Adrenal gland (tissue), 12 donors: ENCODE data around the gene NENF. TPM values are rescaled to one million over a fixed set of nuclear protein-coding genes. Genes with fewer than 3 reads are reported as not detected.

Source experiments
- DNase-seq, 7 donors: peaks; one replicate each; pipeline ENCODE4 v3.0.0-alpha.2; 2019 to 2020
- H3K27ac ChIP-seq, 5 donors: fragments of 200-600 bp; sonication (generic) in 4 of 5; 1 replicate in 3 of 5; 2 replicates in 2 of 5; pipeline versions ENCODE4 v1.5.1 to v1.8.0; 2016 to 2020; ENCODE audit warnings: mild to moderate bottlenecking in 1 of 5
- H3K27me3 ChIP-seq: fragments of 200-600 bp; 2 replicates; pipeline ENCODE4 v1.8.0; 2021
- H3K36me3 ChIP-seq, 2 donors: fragments of 200-600 bp; replicated peaks in 1 of 2; 1 replicate in 1 of 2; 2 replicates in 1 of 2; pipeline versions ENCODE4 v1.5.1 to v1.8.0; 2018 to 2022
- H3K4me1 ChIP-seq, 2 donors: fragments of 200-600 bp; replicated peaks in 1 of 2; 1 replicate in 1 of 2; 2 replicates in 1 of 2; pipeline versions ENCODE4 v1.5.1 to v1.8.0; 2018 to 2021
- H3K4me3 ChIP-seq, 4 donors: fragments of 200-600 bp; sonication (generic) in 3 of 4; one replicate each; pipeline ENCODE4 v1.5.1; 2016 to 2018
- H3K9me3 ChIP-seq, 3 donors: fragments of 200-600 bp; sonication (generic) in 1 of 3; replicated peaks in 1 of 3; 1 replicate in 2 of 3; 2 replicates in 1 of 3; pipeline versions ENCODE4 v1.5.1 to v1.8.0; 2016 to 2021
- CTCF ChIP-seq, 6 experiments: fragments of 450-650 bp in 4 of 6; fragments of 200-600 bp in 2 of 6; sonication (generic) in 1 of 6; IDR thresholded peaks; 1 replicate in 5 of 6; 2 replicates in 1 of 6; pipeline versions ENCODE4 v1.5.1 to v1.8.0; 2016 to 2021; ENCODE audit warnings: antibody characterized with exemption in 6 of 6, mild to moderate bottlenecking in 2 of 6, moderate library complexity in 1 of 6
- POLR2A ChIP-seq, 2 donors: fragments of 450-650 bp; IDR thresholded peaks; one replicate each; pipeline ENCODE4 v1.6.1; 2017; ENCODE audit warnings: antibody characterized with exemption in 2 of 2, mild to moderate bottlenecking in 2 of 2, moderate library complexity in 1 of 2
- WGBS, 4 donors: extraction: QIAGEN DNeasy Blood & Tissue Kit in 2 of 4; methylation state at CpG; one replicate each; pipeline versions ENCODE4 v1.1.5 to v1.1.7; 2013 to 2017; 5-methylcytosine and 5-hydroxymethylcytosine counted together
- intact Hi-C, 2 donors: fragments of 100-400 bp; cut with DNase I; formaldehyde crosslinking; loops; one replicate each; pipeline versions ENCODE4 v1.14.1 to v1.15.0; 2022 to 2023
- polyA plus RNA-seq, 3 donors: library from polyadenylated mRNA; stranded (reverse); fragments of 200-250 nt in 2 of 3; fragments of 350-450 nt in 1 of 3; fragmentation: Illumina TruSeq in 1 of 3; extraction: RNeasy Lipid Tissue Mini Kit (QIAGEN cat#74804) in 1 of 3; gene quantifications; one replicate each; pipeline ENCODE4 v1.2.3, GENCODE V29; 2013 to 2014
- total RNA-seq, 9 donors: library from RNA; depleted of rRNA in 4 of 9; stranded (reverse); fragments of >200 nt in 4 of 9; fragments of 120-200 nt in 1 of 9; fragmentation: NEBNext Ultra II Directional in 1 of 9; extraction: Animal tissue kit (Norgen Biotek cat#: 25700) in 1 of 9; gene quantifications; one replicate each; pipeline versions ENCODE4 v1.1.0 to v1.2.4, GENCODE V29; 2013 to 2023
- donor health status: healthy with polysubstance abuse.
- donor health status: Bipolar disorder and iron deficiency.
- donor health status: DM: yes; HTN: yes; CAD: no.
- donor health status: DM: no; HTN: no; CAD: no.
- donor health status: DM: no; HTN: no; CAD: no.
- donor health status: DM: yes; HTN: yes; CAD: no.

The NENF gene
- total and polyA plus RNA-seq, 12 donors = 42.6 to 226 (median 82.2) TPM

DNA sequence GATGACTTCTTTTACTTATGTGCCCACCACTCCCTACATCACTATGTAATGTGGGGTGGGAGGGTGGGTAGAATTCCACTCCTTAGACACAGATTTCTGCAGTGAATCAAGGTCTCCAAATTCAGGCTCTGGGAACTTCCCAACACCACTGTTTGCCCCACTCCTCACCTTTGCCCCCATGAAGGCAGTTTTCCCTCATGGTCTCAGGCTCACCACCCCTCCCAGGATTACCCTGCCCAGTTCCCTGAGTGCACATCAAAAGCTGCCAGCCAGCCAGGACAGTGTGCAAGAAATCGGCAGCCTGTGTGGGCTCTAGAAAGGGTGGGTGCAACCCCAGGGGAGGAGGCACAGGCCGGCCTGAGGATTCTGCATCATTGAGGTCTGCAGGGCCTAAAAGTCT is 14.8 kb downstream of the NENF start:
- Histone ChIP-seq H3K9me3 (no peaks in the 10 kb centered on the region), H3K4me1 (no peaks in the 10 kb centered on the region), H3K4me3 (no peak overlapping the region), H3K27me3 (no peaks in the 10 kb centered on the region), H3K36me3 (peaks cover 0 to 7% of the 10 kb centered on the region in 2 donors), H3K27ac (no peak overlapping the region)
- WGBS, 4 donors = 69 to 90% (median 79%) methylated on average over 2 of the region's 2 CpGs
- intact Hi-C loops = no loop called here
- DNase-seq = no peak
- TF ChIP-seq CTCF (IDR thresholded peaks at IDR 0.05) (no peak), POLR2A (IDR thresholded peaks at IDR 0.05) (no peak)

- WGBS, 4 donors = 82 to 92% (median 87%) methylated on average over 3 to 4 of the region's 4 CpGs
- TF ChIP-seq CTCF (IDR thresholded peaks at IDR 0.05) (no peak), POLR2A (IDR thresholded peaks at IDR 0.05) (no peak)
- intact Hi-C loops = loop anchor here (5.0 to 10.0 kb wide), 4 partner anchors 73 to 766 kb away; no protein-coding TSS in a partner anchor
- Histone ChIP-seq H3K4me3 (no peak overlapping the region), H3K4me1 (no peaks in the 10 kb centered on the region), H3K36me3 (peaks cover 0 to 7% of the 10 kb centered on the region in 2 donors), H3K27me3 (no peaks in the 10 kb centered on the region), H3K9me3 (no peaks in the 10 kb centered on the region), H3K27ac (no peak overlapping the region)
- DNase-seq = peak in 1 of 7 donors; percentile 71
Measured at GRCh38 chr1:212450331-212450881, 17.7 kb downstream of the NENF start.

GRCh38 chr1:212451416-212452322 is 18.9 kb downstream of the NENF start:
- intact Hi-C loops = loop anchor here (5.0 to 10.0 kb wide), 4 partner anchors 74 to 767 kb away; no protein-coding TSS in a partner anchor
- H3K36me3 ChIP-seq = peaks cover 0 to 2% of the 10 kb centered on the region in 2 donors
- no peaks in the 10 kb centered on the region for H3K4me1 ChIP-seq
- DNase-seq = no peak
- TF ChIP-seq POLR2A (IDR thresholded peaks at IDR 0.05) (no peak), CTCF (IDR thresholded peaks at IDR 0.05) (no peak)
- 85 to 91% (median 86%) methylated on average over 6 of the region's 6 CpGs for WGBS, 4 donors
- H3K9me3 ChIP-seq = no peaks in the 10 kb centered on the region
- H3K4me3 ChIP-seq = no peak overlapping the region
- H3K27me3 ChIP-seq = no peaks in the 10 kb centered on the region
- H3K27ac ChIP-seq = no peak overlapping the region

- intact Hi-C loops = loop anchor here (5.0 to 10.0 kb wide), 4 partner anchors 75 to 768 kb away; no protein-coding TSS in a partner anchor
- H3K36me3 ChIP-seq = no peaks in the 10 kb centered on the region
- 70 to 75% (median 72%) methylated on average over 14 to 15 of the region's 15 CpGs for WGBS, 4 donors
- no peak overlapping the region for H3K4me3 ChIP-seq
- no peak overlapping the region for H3K27ac ChIP-seq
- no peak for DNase-seq
- H3K9me3 ChIP-seq = no peaks in the 10 kb centered on the region
- TF ChIP-seq CTCF (IDR thresholded peaks at IDR 0.05) = no peak
- no peaks in the 10 kb centered on the region for H3K27me3 ChIP-seq
- no peaks in the 10 kb centered on the region for H3K4me1 ChIP-seq
Measured at GRCh38 chr1:212452323-212453155, 19.8 kb downstream of the NENF start.
